ENCODE data around the gene WDFY1.

DNA sequence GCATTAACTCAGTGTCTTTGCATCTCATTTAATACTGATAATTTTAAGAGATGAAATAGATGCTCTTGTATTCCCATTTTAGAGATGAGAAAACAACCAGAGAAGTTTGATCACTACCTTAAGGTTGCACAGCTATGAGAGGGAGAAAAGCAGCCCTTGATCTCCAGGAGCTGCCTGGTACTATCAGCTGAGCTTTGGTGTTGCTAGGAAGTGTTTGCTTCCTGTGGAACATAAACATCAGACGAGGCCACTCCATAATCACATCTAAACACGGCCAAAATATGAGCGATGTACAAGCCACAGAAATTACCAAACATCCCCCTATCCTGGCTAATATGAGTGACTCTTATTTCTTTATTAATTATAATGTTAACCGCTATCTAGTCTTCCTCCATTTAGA is 620 bp upstream of the WDFY1 start:
- TF ChIP-seq, protein P1, sequence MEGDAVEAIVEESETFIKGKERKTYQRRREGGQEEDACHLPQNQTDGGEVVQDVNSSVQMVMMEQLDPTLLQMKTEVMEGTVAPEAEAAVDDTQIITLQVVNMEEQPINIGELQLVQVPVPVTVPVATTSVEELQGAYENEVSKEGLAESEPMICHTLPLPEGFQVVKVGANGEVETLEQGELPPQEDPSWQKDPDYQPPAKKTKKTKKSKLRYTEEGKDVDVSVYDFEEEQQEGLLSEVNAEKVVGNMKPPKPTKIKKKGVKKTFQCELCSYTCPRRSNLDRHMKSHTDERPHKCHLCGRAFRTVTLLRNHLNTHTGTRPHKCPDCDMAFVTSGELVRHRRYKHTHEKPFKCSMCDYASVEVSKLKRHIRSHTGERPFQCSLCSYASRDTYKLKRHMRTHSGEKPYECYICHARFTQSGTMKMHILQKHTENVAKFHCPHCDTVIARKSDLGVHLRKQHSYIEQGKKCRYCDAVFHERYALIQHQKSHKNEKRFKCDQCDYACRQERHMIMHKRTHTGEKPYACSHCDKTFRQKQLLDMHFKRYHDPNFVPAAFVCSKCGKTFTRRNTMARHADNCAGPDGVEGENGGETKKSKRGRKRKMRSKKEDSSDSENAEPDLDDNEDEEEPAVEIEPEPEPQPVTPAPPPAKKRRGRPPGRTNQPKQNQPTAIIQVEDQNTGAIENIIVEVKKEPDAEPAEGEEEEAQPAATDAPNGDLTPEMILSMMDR (IDR thresholded peaks at IDR 0.05; ENCODE audit: insufficient read depth, low read depth, low read length) = no peak
- TF ChIP-seq EZH2 (IDR thresholded peaks at IDR 0.05; ENCODE audit: insufficient read depth, low read length) = no peak

Data from astrocyte (in vitro differentiated cells and primary cell).